Measurements from ENCODE around the gene GLIS2.

DNA sequence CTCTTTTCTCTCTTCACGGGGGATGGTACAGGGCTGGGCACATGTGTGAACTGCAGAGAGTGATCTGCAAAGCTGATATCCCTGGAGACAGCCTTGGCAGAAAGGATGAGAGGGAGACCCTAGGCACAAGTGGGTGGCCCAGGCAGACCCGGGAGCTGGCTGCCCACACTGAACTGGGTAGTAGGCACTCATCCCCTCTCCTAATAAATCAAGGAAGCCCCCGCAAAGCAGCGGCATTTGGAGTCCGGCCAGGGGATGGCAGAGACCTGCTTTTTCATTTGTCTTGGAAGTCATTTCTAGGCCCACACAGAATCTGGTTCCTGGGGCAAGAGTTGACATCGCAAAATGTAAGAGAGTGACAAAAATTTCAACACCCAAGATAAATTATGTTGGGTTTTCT lies 40.0 kb upstream of the GLIS2 start:
- TF ChIP-seq, protein P1, sequence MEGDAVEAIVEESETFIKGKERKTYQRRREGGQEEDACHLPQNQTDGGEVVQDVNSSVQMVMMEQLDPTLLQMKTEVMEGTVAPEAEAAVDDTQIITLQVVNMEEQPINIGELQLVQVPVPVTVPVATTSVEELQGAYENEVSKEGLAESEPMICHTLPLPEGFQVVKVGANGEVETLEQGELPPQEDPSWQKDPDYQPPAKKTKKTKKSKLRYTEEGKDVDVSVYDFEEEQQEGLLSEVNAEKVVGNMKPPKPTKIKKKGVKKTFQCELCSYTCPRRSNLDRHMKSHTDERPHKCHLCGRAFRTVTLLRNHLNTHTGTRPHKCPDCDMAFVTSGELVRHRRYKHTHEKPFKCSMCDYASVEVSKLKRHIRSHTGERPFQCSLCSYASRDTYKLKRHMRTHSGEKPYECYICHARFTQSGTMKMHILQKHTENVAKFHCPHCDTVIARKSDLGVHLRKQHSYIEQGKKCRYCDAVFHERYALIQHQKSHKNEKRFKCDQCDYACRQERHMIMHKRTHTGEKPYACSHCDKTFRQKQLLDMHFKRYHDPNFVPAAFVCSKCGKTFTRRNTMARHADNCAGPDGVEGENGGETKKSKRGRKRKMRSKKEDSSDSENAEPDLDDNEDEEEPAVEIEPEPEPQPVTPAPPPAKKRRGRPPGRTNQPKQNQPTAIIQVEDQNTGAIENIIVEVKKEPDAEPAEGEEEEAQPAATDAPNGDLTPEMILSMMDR (IDR thresholded peaks at IDR 0.05; ENCODE audit: low read depth, low read length), result no peak
- no peak for TF ChIP-seq EZH2phosphoT487 (IDR thresholded peaks at IDR 0.05; ENCODE audit: low read depth)

Measured in OCI-LY3 (cell line).